ENCODE results near the gene MYF6.

Gene MYF6

GRCh38 chr12:80747800-80748199, 40.4 kb downstream of the MYF6 start:
- no peak for DNase-seq (ENCODE audit: low read depth, low spot score)
- no peak overlapping the region for H3K27ac ChIP-seq

- no peak overlapping the region for H3K27ac ChIP-seq
- no peak for DNase-seq (ENCODE audit: low read depth, low spot score)
Measured at GRCh38 chr12:80749456-80749855, 42.0 kb downstream of the MYF6 start.

GRCh38 chr12:80752464-80752863, 45.0 kb downstream of the MYF6 start:
- DNase-seq (ENCODE audit: low read depth, low spot score) = no peak
- no peak overlapping the region for H3K27ac ChIP-seq

GRCh38 chr12:80754274-80754673, 46.8 kb downstream of the MYF6 start:
- no peak overlapping the region for H3K27ac ChIP-seq
- no peak for DNase-seq (ENCODE audit: low read depth, low spot score)

- no peak overlapping the region for H3K27ac ChIP-seq
- no peak for DNase-seq (ENCODE audit: low read depth, low spot score)
Measured at GRCh38 chr12:80756875-80757274, 49.4 kb downstream of the MYF6 start.

Data from epithelial cell of prostate (primary cell).